ENCODE data around the gene ARHGAP9. TPM values are rescaled to one million over a fixed set of nuclear protein-coding genes. Genes with fewer than 3 reads are reported as not detected.

The ARHGAP9 gene
- total RNA-seq, 1 experiment from 2014 or later, result 0.52 TPM

- peak overlapping the region; percentile 60 for H3K4me3 ChIP-seq (ENCODE audit: low read depth, low read length, poor library complexity, severe bottlenecking)
- BruUV-seq (replicated peaks), result TSS peak; percentile 84
- intact Hi-C loops (cut with micrococcal nuclease; ENCODE audit: unreplicated experiment), result no loop called here
These were observed 21.0 kb downstream of the ARHGAP9 start for GRCh38 chr12:57458665-57459054.

GRCh38 chr12:57456737-57457490, 22.8 kb downstream of the ARHGAP9 start:
- DNase-seq (ENCODE audit: low spot score), result no peak
- intact Hi-C loops (cut with micrococcal nuclease; ENCODE audit: unreplicated experiment), result no loop called here
- no peaks in the 10 kb centered on the region for H3K36me3 ChIP-seq (ENCODE audit: insufficient read depth, low read length, poor library complexity, severe bottlenecking)
- H3K9me3 ChIP-seq (ENCODE audit: low read depth, low read length, poor library complexity, severe bottlenecking), result no peaks in the 10 kb centered on the region
- no peaks in the 10 kb centered on the region for H3K27me3 ChIP-seq (replicated peaks; ENCODE audit: insufficient read depth, low read depth, low read length, poor library complexity)
- peaks cover 44% of the 10 kb centered on the region for H3K4me1 ChIP-seq (ENCODE audit: insufficient read depth, low read length, poor library complexity, severe bottlenecking)
- ChIA-PET POLR2A (ENCODE audit: low non-redundant PET) (no interaction called here), CTCF (no interaction called here)
- TF ChIP-seq CTCF (conservative IDR thresholded peaks at IDR 0.05; ENCODE audit: low read depth, low read length) (no peak), EZH2 (IDR thresholded peaks at IDR 0.05; ENCODE audit: borderline replicate concordance, low read depth, low read length, poor library complexity, severe bottlenecking) (no peak)
- no TSS peak for BruUV-seq (replicated peaks)
- peak overlapping the region; percentile 57 for H3K27ac ChIP-seq (ENCODE audit: low read depth, low read length, poor library complexity, severe bottlenecking)
- no peak overlapping the region for H3K4me3 ChIP-seq (ENCODE audit: low read depth, low read length, poor library complexity, severe bottlenecking)

More at GRCh38 chr12:57458665-57459054, 21.0 kb downstream of the ARHGAP9 start:
- no peaks in the 10 kb centered on the region for H3K9me3 ChIP-seq (ENCODE audit: low read depth, low read length, poor library complexity, severe bottlenecking)
- ChIA-PET POLR2A (ENCODE audit: low non-redundant PET) (interaction anchor here (0.5 to 0.6 kb wide), 3 partner anchors 136 to 365 kb away, joined by 3 to 8 read pairs (median 3); partner anchors contain the start of gene STAC3), CTCF (interaction anchor here (0.5 to 1.3 kb wide), 17 partner anchors 18 to 394 kb away, joined by 3 to 13 read pairs (median 4); partner anchors contain the start of genes DDIT3 and SHMT2)
- H3K27ac ChIP-seq (ENCODE audit: low read depth, low read length, poor library complexity, severe bottlenecking), result peak overlapping the region; percentile 61
- H3K27me3 ChIP-seq (replicated peaks; ENCODE audit: insufficient read depth, low read depth, low read length, poor library complexity), result no peaks in the 10 kb centered on the region
- peaks cover 50% of the 10 kb centered on the region for H3K4me1 ChIP-seq (ENCODE audit: insufficient read depth, low read length, poor library complexity, severe bottlenecking)
- no peak for DNase-seq (ENCODE audit: low spot score)
- TF ChIP-seq EZH2 (IDR thresholded peaks at IDR 0.05; ENCODE audit: borderline replicate concordance, low read depth, low read length, poor library complexity, severe bottlenecking), result no peak
- no peak for TF ChIP-seq CTCF (conservative IDR thresholded peaks at IDR 0.05; ENCODE audit: low read depth, low read length)
- H3K36me3 ChIP-seq (ENCODE audit: insufficient read depth, low read length, poor library complexity, severe bottlenecking), result no peaks in the 10 kb centered on the region

GRCh38 chr12:57456145-57456700, 23.4 kb downstream of the ARHGAP9 start:
- TF ChIP-seq CTCF (conservative IDR thresholded peaks at IDR 0.05; ENCODE audit: low read depth, low read length) (peak; percentile 78), EZH2 (IDR thresholded peaks at IDR 0.05; ENCODE audit: borderline replicate concordance, low read depth, low read length, poor library complexity, severe bottlenecking) (no peak)
- no TSS peak for BruUV-seq (replicated peaks)
- no peaks in the 10 kb centered on the region for H3K36me3 ChIP-seq (ENCODE audit: insufficient read depth, low read length, poor library complexity, severe bottlenecking)
- no peak overlapping the region for H3K4me3 ChIP-seq (ENCODE audit: low read depth, low read length, poor library complexity, severe bottlenecking)
- H3K27ac ChIP-seq (ENCODE audit: low read depth, low read length, poor library complexity, severe bottlenecking), result no peak overlapping the region
- POLR2A ChIA-PET (ENCODE audit: low non-redundant PET), result no interaction called here
- CTCF ChIA-PET, result interaction anchor here (1.2 kb wide), 1 partner anchor 148 kb away, joined by 13 read pairs; no protein-coding TSS in a partner anchor
- H3K4me1 ChIP-seq (ENCODE audit: insufficient read depth, low read length, poor library complexity, severe bottlenecking), result peaks cover 43% of the 10 kb centered on the region
- intact Hi-C loops (cut with micrococcal nuclease; ENCODE audit: unreplicated experiment), result no loop called here
- peak; percentile 73 for DNase-seq (ENCODE audit: low spot score)
- H3K27me3 ChIP-seq (replicated peaks; ENCODE audit: insufficient read depth, low read depth, low read length, poor library complexity), result no peaks in the 10 kb centered on the region
- H3K9me3 ChIP-seq (ENCODE audit: low read depth, low read length, poor library complexity, severe bottlenecking), result no peaks in the 10 kb centered on the region

All from A673 (cell line).